ENCODE results near the gene PURB. TPM values are rescaled to one million over a fixed set of nuclear protein-coding genes. Genes with fewer than 3 reads are reported as not detected.
"Not testable (repeated sequence)": the region's sequence is repeated elsewhere in the genome, so short reads cannot be mapped to it uniquely, and the experiment has no call there.

Gene PURB
- total RNA-seq (10 to 100 TPM; 22.4 to 23.9 TPM), polyA plus RNA-seq (ENCODE audit: insufficient read depth, low read depth, low replicate concordance) (14.7 TPM)
- long read RNA-seq, donor 1, full-length matches to known transcripts = 53 of 53 reads
- long read RNA-seq, donor 1, partial matches to known transcripts = 0 of 53 reads
- long read RNA-seq, donor 1, other reads (novel, unspliced or antisense) = 0 of 53 reads
- long read RNA-seq, donor 2, full-length matches to known transcripts = 22 of 22 reads
- long read RNA-seq, donor 2, partial matches to known transcripts = 0 of 22 reads
- long read RNA-seq, donor 2, other reads (novel, unspliced or antisense) = 0 of 22 reads

- Histone ChIP-seq H3K4me1 (peaks cover 20% of the 10 kb centered on the region), H3K9me3 (no peaks in the 10 kb centered on the region), H3K27me3 (no peaks in the 10 kb centered on the region), H3K4me3 (peak within 1 kb of the TSS; percentile 80 to 90), H3K27ac (peak within 1 kb of the TSS; percentile 84 to 96), H3K36me3 (ENCODE audit: low read depth, missing control alignments) (no peaks in the 10 kb centered on the region)
- 1% methylated on average over 23 to 56 of the region's 72 CpGs for WGBS, 2 donors
- TF ChIP-seq CTCF (IDR thresholded peaks at IDR 0.05) = no peak
- TF ChIP-seq POLR2A (IDR thresholded peaks at IDR 0.05) = peak; percentile 83
- intact Hi-C loops (cut with DNase I; ENCODE audit: low total_unique reads) = no loop called here
- peak; percentile 97 for DNase-seq
These were observed at the start of gene PURB for GRCh38 chr7:44885394-44886317. PURB (minus strand) TSS chr7:44885530; CDS start chr7:44885348, 182 bp downstream.

- TF ChIP-seq CTCF (IDR thresholded peaks at IDR 0.05) (no peak), POLR2A (IDR thresholded peaks at IDR 0.05) (no peak)
- Histone ChIP-seq H3K4me1 (no peaks in the 10 kb centered on the region), H3K4me3 (no peak overlapping the region), H3K9me3 (no peaks in the 10 kb centered on the region), H3K36me3 (ENCODE audit: low read depth, missing control alignments) (no peaks in the 10 kb centered on the region), H3K27me3 (no peaks in the 10 kb centered on the region), H3K27ac (no peak overlapping the region)
- no peak for DNase-seq
- 25 to 42% methylated on average over 1 of the region's 1 CpG for WGBS, 2 donors
- intact Hi-C loops (cut with DNase I; ENCODE audit: low total_unique reads) = no loop called here
These were observed 49.7 kb upstream of the PURB start for GRCh38 chr7:44935016-44935415.

- H3K9me3 ChIP-seq; H3K4me1 ChIP-seq; H3K36me3 ChIP-seq (ENCODE audit: low read depth, missing control alignments); H3K27me3 ChIP-seq; intact Hi-C loops (cut with DNase I; ENCODE audit: low total_unique reads); H3K27ac ChIP-seq; H3K4me3 ChIP-seq; DNase-seq: not testable (repeated sequence)
- WGBS, 2 donors = 67 to 73% methylated on average over 5 of the region's 5 CpGs
These were observed 49.2 kb upstream of the PURB start for GRCh38 chr7:44934510-44934909.

DNA sequence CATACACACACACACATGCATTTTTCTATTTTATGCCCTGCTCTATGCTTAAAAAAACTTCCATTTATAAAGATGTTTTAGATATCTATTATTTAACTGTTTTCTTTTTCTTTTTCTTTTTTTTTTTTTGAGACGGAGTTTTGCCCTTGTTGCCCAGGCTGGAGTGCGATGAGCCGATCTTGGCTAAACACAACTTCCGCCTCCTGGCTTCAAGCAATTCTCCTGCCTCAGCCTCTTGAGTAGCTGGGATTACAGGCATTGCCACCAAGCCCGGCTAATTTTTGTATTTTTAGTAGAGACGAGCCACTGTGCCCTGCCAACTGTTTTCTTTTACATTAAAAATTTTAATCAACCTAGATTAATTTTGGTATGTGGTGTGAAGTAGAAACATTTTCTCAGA, 45.6 kb upstream of the PURB start:
- DNase-seq = no peak
- no peaks in the 10 kb centered on the region for H3K27me3 ChIP-seq
- TF ChIP-seq POLR2A (IDR thresholded peaks at IDR 0.05) = no peak
- no peak for TF ChIP-seq CTCF (IDR thresholded peaks at IDR 0.05)

DNA sequence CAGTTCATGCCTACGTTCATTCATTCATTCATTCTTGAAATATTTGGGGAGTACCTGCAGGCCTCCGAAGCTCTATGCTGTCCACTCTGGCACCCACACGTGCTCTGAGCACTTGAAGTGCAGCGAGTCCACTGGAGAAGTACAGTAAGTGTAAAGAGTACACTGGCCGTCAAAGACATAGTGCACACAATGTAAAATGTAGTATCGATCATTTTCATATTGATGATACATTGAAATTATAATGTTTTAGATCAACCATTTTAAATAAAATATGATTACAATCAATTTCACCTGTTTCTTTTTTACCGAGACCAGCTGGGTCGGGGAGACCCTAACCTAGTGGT, 37.0 kb upstream of the PURB start:
- TF ChIP-seq POLR2A (IDR thresholded peaks at IDR 0.05) (no peak), CTCF (IDR thresholded peaks at IDR 0.05) (no peak)
- DNase-seq = no peak
- Histone ChIP-seq H3K36me3 (ENCODE audit: low read depth, missing control alignments) (no peaks in the 10 kb centered on the region), H3K27ac (no peak overlapping the region), H3K4me1 (no peaks in the 10 kb centered on the region), H3K4me3 (no peak overlapping the region), H3K27me3 (no peaks in the 10 kb centered on the region), H3K9me3 (no peaks in the 10 kb centered on the region)
- WGBS, 2 donors = 69 to 73% methylated on average over 8 of the region's 8 CpGs
- intact Hi-C loops (cut with DNase I; ENCODE audit: low total_unique reads) = no loop called here

More for the DNA sequence above, 45.6 kb upstream of the PURB start:
- no peaks in the 10 kb centered on the region for H3K4me1 ChIP-seq
- no peaks in the 10 kb centered on the region for H3K9me3 ChIP-seq
- no peak overlapping the region for H3K27ac ChIP-seq
- no peak overlapping the region for H3K4me3 ChIP-seq
- intact Hi-C loops (cut with DNase I; ENCODE audit: low total_unique reads) = no loop called here
- H3K36me3 ChIP-seq (ENCODE audit: low read depth, missing control alignments) = no peaks in the 10 kb centered on the region
- WGBS, 2 donors = 92 to 93% methylated on average over 6 of the region's 6 CpGs
